Liver (tissue), 9 donors: ENCODE data around the gene ACKR3. TPM values are rescaled to one million over a fixed set of nuclear protein-coding genes. Genes with fewer than 3 reads are reported as not detected.

Experiments
- DNase-seq: peaks from one replicate; pipeline ENCODE4 v3.0.0-alpha.2; 2017; ENCODE audit warnings: low spot score
- H3K27ac ChIP-seq, 2 donors: one replicate each; pipeline ENCODE4 v1.7.0; 2013; ENCODE audit warnings: inconsistent platforms in 2 of 2, low read length in 2 of 2, control low read depth in 1 of 2, low read depth in 1 of 2, mild to moderate bottlenecking in 1 of 2
- H3K27me3 ChIP-seq, 4 donors: one replicate each; pipeline versions ENCODE4 v1.6.1 to v1.7.0; 2013; ENCODE audit warnings: low read length in 3 of 4, inconsistent platforms in 1 of 4, mild to moderate bottlenecking in 1 of 4, moderate library complexity in 1 of 4; ENCODE audit not compliant: control insufficient read depth in 4 of 4, insufficient read depth in 4 of 4
- H3K36me3 ChIP-seq, 4 donors: one replicate each; pipeline versions ENCODE4 v1.6.1 to v1.7.0; 2013; ENCODE audit warnings: low read length in 3 of 4, mild to moderate bottlenecking in 3 of 4, low read depth in 1 of 4, moderate library complexity in 1 of 4; ENCODE audit not compliant: control insufficient read depth in 4 of 4, insufficient read depth in 3 of 4
- H3K4me1 ChIP-seq, 4 donors: one replicate each; pipeline versions ENCODE4 v1.6.1 to v1.7.0; 2013; ENCODE audit warnings: low read length in 3 of 4, mild to moderate bottlenecking in 3 of 4, moderate library complexity in 1 of 4; ENCODE audit not compliant: control insufficient read depth in 4 of 4, insufficient read depth in 4 of 4
- H3K4me3 ChIP-seq, 3 donors: one replicate each; pipeline versions ENCODE4 v1.6.1 to v1.7.0; 2013; ENCODE audit warnings: low read length in 3 of 3, control low read depth in 1 of 3, low read depth in 1 of 3, mild to moderate bottlenecking in 1 of 3
- H3K9ac ChIP-seq, 2 donors: one replicate each; pipeline ENCODE4 v1.7.0; 2013; ENCODE audit warnings: low read length in 2 of 2, mild to moderate bottlenecking in 2 of 2, moderate library complexity in 2 of 2, control low read depth in 1 of 2, low read depth in 1 of 2
- H3K9me3 ChIP-seq, 4 donors: one replicate each; pipeline versions ENCODE4 v1.6.1 to v1.7.0; 2013; ENCODE audit warnings: low read length in 3 of 4; ENCODE audit not compliant: control insufficient read depth in 4 of 4
- EGR1 ChIP-seq, 2 donors: IDR thresholded peaks; 2 replicates each; pipeline ENCODE4 v1.6.1; 2016 to 2018; ENCODE audit warnings: antibody characterized with exemption in 2 of 2, low read depth in 2 of 2
- FOXA2 ChIP-seq: IDR thresholded peaks from 2 replicates; pipeline ENCODE4 v1.6.1; 2016; ENCODE audit warnings: antibody characterized with exemption
- GABPA ChIP-seq, 2 donors: IDR thresholded peaks in 1 of 2; conservative IDR thresholded peaks in 1 of 2; 2 replicates each; pipeline ENCODE4 v1.6.1; 2016; ENCODE audit warnings: antibody characterized with exemption in 2 of 2, mild to moderate bottlenecking in 1 of 2, moderate library complexity in 1 of 2
- HNF4A ChIP-seq, 2 donors: conservative IDR thresholded peaks; 2 replicates each; pipeline ENCODE4 v1.6.1; 2016; ENCODE audit warnings: antibody characterized with exemption in 2 of 2, mild to moderate bottlenecking in 2 of 2
- HNF4G ChIP-seq: IDR thresholded peaks from 2 replicates; pipeline ENCODE4 v1.6.1; 2016; ENCODE audit warnings: antibody characterized with exemption
- JUND ChIP-seq, 2 donors: IDR thresholded peaks; 2 replicates each; pipeline ENCODE4 v1.6.1; 2016; ENCODE audit warnings: antibody characterized with exemption in 2 of 2
- NR2F2 ChIP-seq: IDR thresholded peaks from 2 replicates; pipeline ENCODE4 v1.6.1; 2016; ENCODE audit warnings: antibody characterized with exemption
- TAF1 ChIP-seq: conservative IDR thresholded peaks from 2 replicates; pipeline ENCODE4 v1.6.1; 2016; ENCODE audit warnings: antibody characterized with exemption, mild to moderate bottlenecking
- WGBS: extraction: QIAGEN DNeasy Blood & Tissue Kit; methylation state at CpG from one replicate; pipeline ENCODE4 v1.1.7; 2013; 5-methylcytosine and 5-hydroxymethylcytosine counted together
- polyA plus RNA-seq, 2 donors: library from polyadenylated mRNA; stranded (reverse) in 1 of 2; unstranded in 1 of 2; fragments of 200-250 nt in 1 of 2; fragments of >200 nt in 1 of 2; fragmentation: Nextera tagmentation in 1 of 2; extraction: Ambion mirVana in 1 of 2; gene quantifications; one replicate each; pipeline versions ENCODE4 v1.2.1 to v1.2.3, GENCODE V29; 2013 to 2015
- total RNA-seq, 2 donors: library from RNA; depleted of rRNA; stranded (reverse); fragments of >200 nt; gene quantifications; one replicate each; pipeline ENCODE4 v1.2.3, GENCODE V29; 2014
- TF ChIP-seq, protein P1 (sequence below): fragments of 150-350 bp; IDR thresholded peaks from 2 replicates; pipeline ENCODE4 v1.5.1; 2017; ENCODE audit warnings: improper control_type of control experiment, low read depth, low read length; ENCODE audit not compliant: missing input control
- TF ChIP-seq, protein P2 (sequence below): IDR thresholded peaks from 2 replicates; pipeline ENCODE4 v1.6.1; 2016; ENCODE audit warnings: antibody characterized with exemption
- TF ChIP-seq, protein P3 (sequence below): IDR thresholded peaks from 2 replicates; pipeline ENCODE4 v1.6.1; 2016; ENCODE audit warnings: antibody characterized with exemption, mild to moderate bottlenecking
- TF ChIP-seq, protein P4 (sequence below): IDR thresholded peaks from 2 replicates; pipeline ENCODE4 v1.6.1; 2016; ENCODE audit warnings: antibody characterized with exemption
- donor health status: healthy.
- donor health status: healthy.
- donor health status: healthy.
- donor health status: healthy.
- donor health status: healthy.

Gene ACKR3
- total and polyA plus RNA-seq, 4 donors, result 1.6 to 6.0 (median 3.0) TPM

DNA sequence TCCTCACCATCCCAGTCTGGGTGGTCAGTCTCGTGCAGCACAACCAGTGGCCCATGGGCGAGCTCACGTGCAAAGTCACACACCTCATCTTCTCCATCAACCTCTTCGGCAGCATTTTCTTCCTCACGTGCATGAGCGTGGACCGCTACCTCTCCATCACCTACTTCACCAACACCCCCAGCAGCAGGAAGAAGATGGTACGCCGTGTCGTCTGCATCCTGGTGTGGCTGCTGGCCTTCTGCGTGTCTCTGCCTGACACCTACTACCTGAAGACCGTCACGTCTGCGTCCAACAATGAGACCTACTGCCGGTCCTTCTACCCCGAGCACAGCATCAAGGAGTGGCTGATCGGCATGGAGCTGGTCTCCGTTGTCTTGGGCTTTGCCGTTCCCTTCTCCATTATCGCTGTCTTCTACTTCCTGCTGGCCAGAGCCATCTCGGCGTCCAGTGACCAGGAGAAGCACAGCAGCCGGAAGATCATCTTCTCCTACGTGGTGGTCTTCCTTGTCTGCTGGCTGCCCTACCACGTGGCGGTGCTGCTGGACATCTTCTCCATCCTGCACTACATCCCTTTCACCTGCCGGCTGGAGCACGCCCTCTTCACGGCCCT, 11.2 kb downstream of the ACKR3 start (continued):
- TF ChIP-seq, protein P1, sequence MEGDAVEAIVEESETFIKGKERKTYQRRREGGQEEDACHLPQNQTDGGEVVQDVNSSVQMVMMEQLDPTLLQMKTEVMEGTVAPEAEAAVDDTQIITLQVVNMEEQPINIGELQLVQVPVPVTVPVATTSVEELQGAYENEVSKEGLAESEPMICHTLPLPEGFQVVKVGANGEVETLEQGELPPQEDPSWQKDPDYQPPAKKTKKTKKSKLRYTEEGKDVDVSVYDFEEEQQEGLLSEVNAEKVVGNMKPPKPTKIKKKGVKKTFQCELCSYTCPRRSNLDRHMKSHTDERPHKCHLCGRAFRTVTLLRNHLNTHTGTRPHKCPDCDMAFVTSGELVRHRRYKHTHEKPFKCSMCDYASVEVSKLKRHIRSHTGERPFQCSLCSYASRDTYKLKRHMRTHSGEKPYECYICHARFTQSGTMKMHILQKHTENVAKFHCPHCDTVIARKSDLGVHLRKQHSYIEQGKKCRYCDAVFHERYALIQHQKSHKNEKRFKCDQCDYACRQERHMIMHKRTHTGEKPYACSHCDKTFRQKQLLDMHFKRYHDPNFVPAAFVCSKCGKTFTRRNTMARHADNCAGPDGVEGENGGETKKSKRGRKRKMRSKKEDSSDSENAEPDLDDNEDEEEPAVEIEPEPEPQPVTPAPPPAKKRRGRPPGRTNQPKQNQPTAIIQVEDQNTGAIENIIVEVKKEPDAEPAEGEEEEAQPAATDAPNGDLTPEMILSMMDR, result no peak
- TF ChIP-seq HNF4A (conservative IDR thresholded peaks at IDR 0.05) (no peak), JUND (IDR thresholded peaks at IDR 0.05) (no peak), HNF4G (no peak)
- TF ChIP-seq, protein P2, sequence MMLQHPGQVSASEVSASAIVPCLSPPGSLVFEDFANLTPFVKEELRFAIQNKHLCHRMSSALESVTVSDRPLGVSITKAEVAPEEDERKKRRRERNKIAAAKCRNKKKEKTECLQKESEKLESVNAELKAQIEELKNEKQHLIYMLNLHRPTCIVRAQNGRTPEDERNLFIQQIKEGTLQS, result no peak

DNA sequence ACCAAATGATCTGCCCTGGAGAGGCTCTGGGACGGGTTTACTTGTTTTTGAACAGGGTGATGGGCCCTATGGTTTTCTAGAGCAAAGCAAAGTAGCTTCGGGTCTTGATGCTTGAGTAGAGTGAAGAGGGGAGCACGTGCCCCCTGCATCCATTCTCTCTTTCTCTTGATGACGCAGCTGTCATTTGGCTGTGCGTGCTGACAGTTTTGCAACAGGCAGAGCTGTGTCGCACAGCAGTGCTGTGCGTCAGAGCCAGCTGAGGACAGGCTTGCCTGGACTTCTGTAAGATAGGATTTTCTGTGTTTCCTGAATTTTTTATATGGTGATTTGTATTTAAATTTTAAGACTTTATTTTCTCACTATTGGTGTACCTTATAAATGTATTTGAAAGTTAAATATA, 11.9 kb downstream of the ACKR3 start:
- Histone ChIP-seq H3K27ac (no peak overlapping the region), H3K36me3 (peaks cover 0 to 10% (median 9%) of the 10 kb centered on the region in 4 donors)

DNA sequence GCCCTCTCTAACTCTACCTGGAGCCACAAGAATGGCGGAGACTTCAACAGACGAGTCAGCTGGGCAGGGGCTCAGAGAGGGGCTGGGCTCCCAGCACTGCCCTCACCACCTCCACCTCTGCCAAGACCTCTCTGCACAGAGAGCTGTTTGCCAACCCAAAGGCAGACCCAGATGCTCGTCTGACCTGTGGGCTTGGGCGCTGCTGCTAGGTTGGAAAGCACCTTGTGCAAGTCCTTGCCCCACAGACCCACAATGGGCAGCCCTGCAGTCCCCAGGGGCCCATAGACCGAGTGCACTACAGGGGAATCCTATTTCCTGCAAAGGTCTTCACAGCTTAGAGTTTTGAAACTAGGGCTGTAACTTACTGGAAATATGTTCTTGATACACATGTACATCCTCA, 13.3 kb downstream of the ACKR3 start:
- Histone ChIP-seq H3K36me3 (peaks cover 0 to 10% (median 9%) of the 10 kb centered on the region in 4 donors), H3K27me3 (no peaks in the 10 kb centered on the region), H3K9ac (no peak overlapping the region), H3K4me1 (no peaks in the 10 kb centered on the region), H3K9me3 (no peaks in the 10 kb centered on the region), H3K27ac (no peak overlapping the region), H3K4me3 (no peak overlapping the region)
- no peak for DNase-seq
- WGBS, result 95% methylated on average over 5 of the region's 5 CpGs
- TF ChIP-seq, protein P1, result no peak
- TF ChIP-seq TAF1 (no peak), HNF4A (conservative IDR thresholded peaks at IDR 0.05) (no peak)
- TF ChIP-seq, protein P3, sequence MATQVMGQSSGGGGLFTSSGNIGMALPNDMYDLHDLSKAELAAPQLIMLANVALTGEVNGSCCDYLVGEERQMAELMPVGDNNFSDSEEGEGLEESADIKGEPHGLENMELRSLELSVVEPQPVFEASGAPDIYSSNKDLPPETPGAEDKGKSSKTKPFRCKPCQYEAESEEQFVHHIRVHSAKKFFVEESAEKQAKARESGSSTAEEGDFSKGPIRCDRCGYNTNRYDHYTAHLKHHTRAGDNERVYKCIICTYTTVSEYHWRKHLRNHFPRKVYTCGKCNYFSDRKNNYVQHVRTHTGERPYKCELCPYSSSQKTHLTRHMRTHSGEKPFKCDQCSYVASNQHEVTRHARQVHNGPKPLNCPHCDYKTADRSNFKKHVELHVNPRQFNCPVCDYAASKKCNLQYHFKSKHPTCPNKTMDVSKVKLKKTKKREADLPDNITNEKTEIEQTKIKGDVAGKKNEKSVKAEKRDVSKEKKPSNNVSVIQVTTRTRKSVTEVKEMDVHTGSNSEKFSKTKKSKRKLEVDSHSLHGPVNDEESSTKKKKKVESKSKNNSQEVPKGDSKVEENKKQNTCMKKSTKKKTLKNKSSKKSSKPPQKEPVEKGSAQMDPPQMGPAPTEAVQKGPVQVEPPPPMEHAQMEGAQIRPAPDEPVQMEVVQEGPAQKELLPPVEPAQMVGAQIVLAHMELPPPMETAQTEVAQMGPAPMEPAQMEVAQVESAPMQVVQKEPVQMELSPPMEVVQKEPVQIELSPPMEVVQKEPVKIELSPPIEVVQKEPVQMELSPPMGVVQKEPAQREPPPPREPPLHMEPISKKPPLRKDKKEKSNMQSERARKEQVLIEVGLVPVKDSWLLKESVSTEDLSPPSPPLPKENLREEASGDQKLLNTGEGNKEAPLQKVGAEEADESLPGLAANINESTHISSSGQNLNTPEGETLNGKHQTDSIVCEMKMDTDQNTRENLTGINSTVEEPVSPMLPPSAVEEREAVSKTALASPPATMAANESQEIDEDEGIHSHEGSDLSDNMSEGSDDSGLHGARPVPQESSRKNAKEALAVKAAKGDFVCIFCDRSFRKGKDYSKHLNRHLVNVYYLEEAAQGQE, result no peak

More for the DNA sequence above, 11.9 kb downstream of the ACKR3 start:
- 92% methylated on average over 7 of the region's 7 CpGs for whole genome bisulfite sequencing
- H3K9me3 ChIP-seq, result no peaks in the 10 kb centered on the region
- no peak overlapping the region for H3K9ac ChIP-seq
- no peaks in the 10 kb centered on the region for H3K4me1 ChIP-seq
- no peaks in the 10 kb centered on the region for H3K27me3 ChIP-seq
- TF ChIP-seq FOXA2 (no peak), HNF4A (conservative IDR thresholded peaks at IDR 0.05) (no peak), JUND (IDR thresholded peaks at IDR 0.05) (no peak), EGR1 (IDR thresholded peaks at IDR 0.05; ENCODE audit: low read depth in 2 of 2) (no peak), GABPA (IDR thresholded peaks at IDR 0.05 in 1 of 2, conservative IDR thresholded peaks at IDR 0.05 in 1 of 2) (no peak), NR2F2 (no peak)
- TF ChIP-seq, protein P1, result no peak
- TF ChIP-seq, protein P4, sequence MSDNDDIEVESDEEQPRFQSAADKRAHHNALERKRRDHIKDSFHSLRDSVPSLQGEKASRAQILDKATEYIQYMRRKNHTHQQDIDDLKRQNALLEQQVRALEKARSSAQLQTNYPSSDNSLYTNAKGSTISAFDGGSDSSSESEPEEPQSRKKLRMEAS, result no peak
- H3K4me3 ChIP-seq, result no peak overlapping the region
- no peak for DNase-seq
